Stomach (tissue), 9 donors: Measurements from ENCODE around the gene CYP26B1. TPM values are rescaled to one million over a fixed set of nuclear protein-coding genes. Genes with fewer than 3 reads are reported as not detected.
"Not testable (repeated sequence)": the region's sequence is repeated elsewhere in the genome, so short reads cannot be mapped to it uniquely, and the experiment has no call there.

Experiments
- DNase-seq, 2 donors: peaks; one replicate each; pipeline versions ENCODE4 v3.0.0 to v3.0.0-alpha.2; 2013 to 2019
- H3K27ac ChIP-seq, 5 donors: fragments of 200-600 bp in 4 of 5; sonication (generic) in 4 of 5; one replicate each; pipeline ENCODE4 v1.5.1; 2013 to 2019; ENCODE audit warnings: mild to moderate bottlenecking in 1 of 5, moderate library complexity in 1 of 5
- H3K27me3 ChIP-seq, 3 donors: fragments of 200-600 bp; sonication (generic); one replicate each; pipeline ENCODE4 v1.5.1; 2017 to 2019; ENCODE audit warnings: mixed run types in 1 of 3
- H3K36me3 ChIP-seq, 4 donors: fragments of 200-600 bp; sonication (generic); 1 replicate in 3 of 4; 2 replicates in 1 of 4; pipeline ENCODE4 v1.5.1; 2016 to 2019
- H3K4me1 ChIP-seq, 4 donors: fragments of 200-600 bp; sonication (generic); one replicate each; pipeline ENCODE4 v1.5.1; 2016 to 2019
- H3K4me3 ChIP-seq, 4 donors: fragments of 200-600 bp; sonication (generic) in 3 of 4; one replicate each; pipeline ENCODE4 v1.5.1; 2016 to 2019; ENCODE audit warnings: mild to moderate bottlenecking in 1 of 4
- H3K9me3 ChIP-seq, 4 donors: fragments of 200-600 bp; sonication (generic); one replicate each; pipeline ENCODE4 v1.5.1; 2016 to 2019
- EP300 ChIP-seq: sonication (generic); formaldehyde crosslinking; IDR thresholded peaks from one replicate; pipeline ENCODE4 v1.6.1; 2017; ENCODE audit warnings: antibody characterized with exemption
- POLR2A ChIP-seq, 4 donors: fragments of 450-650 bp; IDR thresholded peaks; one replicate each; pipeline ENCODE4 v1.6.1; 2016; ENCODE audit warnings: antibody characterized with exemption in 4 of 4, control low read depth in 2 of 4, mild to moderate bottlenecking in 1 of 4, moderate library complexity in 1 of 4
- POLR2AphosphoS5 ChIP-seq, 3 donors: sonication (generic); formaldehyde crosslinking; IDR thresholded peaks; one replicate each; pipeline ENCODE4 v1.6.1; 2016; ENCODE audit warnings: antibody characterized with exemption in 3 of 3
- WGBS, 5 donors: extraction: QIAGEN DNeasy Blood & Tissue Kit in 3 of 5; methylation state at CpG; one replicate each; pipeline versions ENCODE4 v1.1.5 to v1.1.7; 2013 to 2018; 5-methylcytosine and 5-hydroxymethylcytosine counted together
- intact Hi-C: fragments of 100-400 bp; cut with DNase I; formaldehyde crosslinking; loops from one replicate; pipeline ENCODE4 v1.15.1; 2023; ENCODE audit warnings: low total_unique reads
- polyA plus RNA-seq, 3 donors: library from polyadenylated mRNA; stranded (reverse); fragments of 200-250 nt; gene quantifications; one replicate each; pipeline ENCODE4 v1.2.3, GENCODE V29; 2013
- total RNA-seq, 5 donors: library from RNA; depleted of rRNA; stranded (reverse); fragments of >200 nt; gene quantifications; one replicate each; pipeline versions ENCODE4 v1.1.0 to v1.2.3, GENCODE V29; 2014 to 2016
- TF ChIP-seq, protein P1 (sequence below), 7 experiments: fragments of 450-650 bp in 4 of 7; fragments of 200-600 bp in 3 of 7; sonication (generic) in 3 of 7; IDR thresholded peaks; one replicate each; pipeline ENCODE4 v1.5.1; 2016 to 2019; ENCODE audit warnings: antibody characterized with exemption in 7 of 7, control low read depth in 2 of 7, mild to moderate bottlenecking in 1 of 7
- donor health status: healthy with polysubstance abuse.
- donor health status: Bipolar disorder and iron deficiency.
- donor health status: healthy.

Gene CYP26B1
- total and polyA plus RNA-seq, 8 donors, result 0.45 to 2.4 (median 1.1) TPM; not detected in 3

GRCh38 chr2:72089537-72089936 lies 58.1 kb downstream of the CYP26B1 start:
- Histone ChIP-seq H3K4me1 (no peaks in the 10 kb centered on the region), H3K4me3 (no peak overlapping the region), H3K36me3 (no peaks in the 10 kb centered on the region), H3K27me3 (peaks cover 0 to 12% (median 0%) of the 10 kb centered on the region in 3 donors), H3K9me3 (no peaks in the 10 kb centered on the region), H3K27ac (no peak overlapping the region)
- peak in 1 of 2 donors; percentile 9 for DNase-seq
- intact Hi-C loops, result no loop called here
- 78 to 86% (median 83%) methylated on average over 13 of the region's 13 CpGs for WGBS, 5 donors
- no peak for TF ChIP-seq POLR2AphosphoS5 (IDR thresholded peaks at IDR 0.05)
- TF ChIP-seq POLR2A (IDR thresholded peaks at IDR 0.05), result no peak
- TF ChIP-seq, protein P1, sequence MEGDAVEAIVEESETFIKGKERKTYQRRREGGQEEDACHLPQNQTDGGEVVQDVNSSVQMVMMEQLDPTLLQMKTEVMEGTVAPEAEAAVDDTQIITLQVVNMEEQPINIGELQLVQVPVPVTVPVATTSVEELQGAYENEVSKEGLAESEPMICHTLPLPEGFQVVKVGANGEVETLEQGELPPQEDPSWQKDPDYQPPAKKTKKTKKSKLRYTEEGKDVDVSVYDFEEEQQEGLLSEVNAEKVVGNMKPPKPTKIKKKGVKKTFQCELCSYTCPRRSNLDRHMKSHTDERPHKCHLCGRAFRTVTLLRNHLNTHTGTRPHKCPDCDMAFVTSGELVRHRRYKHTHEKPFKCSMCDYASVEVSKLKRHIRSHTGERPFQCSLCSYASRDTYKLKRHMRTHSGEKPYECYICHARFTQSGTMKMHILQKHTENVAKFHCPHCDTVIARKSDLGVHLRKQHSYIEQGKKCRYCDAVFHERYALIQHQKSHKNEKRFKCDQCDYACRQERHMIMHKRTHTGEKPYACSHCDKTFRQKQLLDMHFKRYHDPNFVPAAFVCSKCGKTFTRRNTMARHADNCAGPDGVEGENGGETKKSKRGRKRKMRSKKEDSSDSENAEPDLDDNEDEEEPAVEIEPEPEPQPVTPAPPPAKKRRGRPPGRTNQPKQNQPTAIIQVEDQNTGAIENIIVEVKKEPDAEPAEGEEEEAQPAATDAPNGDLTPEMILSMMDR (IDR thresholded peaks at IDR 0.05), result no peak
- no peak for TF ChIP-seq EP300

DNA sequence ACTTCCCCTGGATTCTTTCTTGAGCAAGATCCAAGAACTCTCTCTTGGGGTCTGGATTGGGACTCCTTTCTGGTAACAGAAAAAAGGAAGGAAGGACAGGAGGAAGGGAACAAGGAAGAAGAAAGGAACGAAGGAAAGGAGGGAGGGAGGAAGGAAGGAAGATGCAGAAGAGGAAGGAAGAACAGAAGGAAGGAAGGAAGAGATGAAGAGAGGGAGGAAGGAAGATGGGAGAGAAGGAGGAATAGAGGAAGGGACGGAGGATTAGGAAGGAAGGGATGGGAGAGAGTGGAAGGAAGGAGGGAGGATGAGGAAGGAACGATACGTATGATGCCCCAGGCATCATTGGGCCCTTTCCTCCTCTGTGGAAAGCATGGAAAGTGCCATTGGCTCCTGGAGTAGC lies 58.6 kb downstream of the CYP26B1 start:
- no peak for DNase-seq
- 76 to 88% (median 81%) methylated on average over 4 of the region's 4 CpGs for WGBS, 5 donors
- intact Hi-C loops, result no loop called here
- Histone ChIP-seq H3K9me3 (no peaks in the 10 kb centered on the region), H3K4me1 (peaks cover 0 to 2% (median 0%) of the 10 kb centered on the region in 4 donors), H3K27me3 (peaks cover 0 to 9% (median 0%) of the 10 kb centered on the region in 3 donors), H3K27ac (no peak overlapping the region), H3K36me3 (no peaks in the 10 kb centered on the region), H3K4me3 (no peak overlapping the region)
- TF ChIP-seq EP300, result no peak
- TF ChIP-seq POLR2A (IDR thresholded peaks at IDR 0.05), result no peak
- TF ChIP-seq, protein P1 (IDR thresholded peaks at IDR 0.05), result no peak
- no peak for TF ChIP-seq POLR2AphosphoS5 (IDR thresholded peaks at IDR 0.05)

DNA sequence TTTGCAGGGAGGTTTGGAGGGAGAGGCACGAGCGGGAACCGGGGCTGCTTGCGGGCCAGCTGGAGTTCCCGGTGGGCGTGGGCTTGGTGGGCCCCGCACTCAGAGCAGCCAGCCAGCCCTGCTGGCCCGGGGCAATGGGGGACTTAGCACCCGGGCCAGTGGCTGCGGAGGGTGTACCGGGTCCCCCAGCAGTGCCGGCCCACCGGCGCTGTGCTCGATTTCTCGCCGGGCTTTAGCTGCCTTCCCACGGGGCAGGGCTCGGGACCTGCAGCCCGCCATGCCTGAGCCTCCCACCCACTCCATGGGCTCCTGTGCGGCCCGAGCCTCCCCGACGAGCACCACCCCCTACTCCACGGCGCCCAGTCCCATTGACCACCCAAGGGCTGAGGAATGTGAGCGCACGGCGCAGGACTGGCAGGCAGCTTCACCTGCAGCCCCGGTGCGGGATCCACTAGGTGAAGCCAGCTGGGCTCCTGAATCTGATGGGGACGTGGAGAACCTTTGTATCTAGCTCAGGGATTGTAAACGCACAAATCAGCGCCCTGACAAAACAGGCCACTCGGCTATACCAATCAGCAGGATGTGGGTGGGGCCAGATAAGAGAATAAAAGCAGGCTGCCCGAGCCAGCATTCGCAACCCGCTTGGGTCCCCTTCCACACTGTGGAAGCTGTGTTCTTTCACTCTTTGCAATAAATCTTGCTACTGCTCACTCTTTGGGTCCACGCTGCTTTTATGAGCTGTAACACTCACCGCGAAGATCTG lies 60.6 kb downstream of the CYP26B1 start:
- peak in 1 of 2 donors; percentile 3 for DNase-seq
- H3K27ac ChIP-seq, H3K27me3 ChIP-seq, intact Hi-C loops, H3K4me1 ChIP-seq, H3K4me3 ChIP-seq, H3K36me3 ChIP-seq, H3K9me3 ChIP-seq: not testable (repeated sequence)
- WGBS, 5 donors, result 80 to 86% (median 85%) methylated on average over 24 to 38 of the region's 41 CpGs

DNA sequence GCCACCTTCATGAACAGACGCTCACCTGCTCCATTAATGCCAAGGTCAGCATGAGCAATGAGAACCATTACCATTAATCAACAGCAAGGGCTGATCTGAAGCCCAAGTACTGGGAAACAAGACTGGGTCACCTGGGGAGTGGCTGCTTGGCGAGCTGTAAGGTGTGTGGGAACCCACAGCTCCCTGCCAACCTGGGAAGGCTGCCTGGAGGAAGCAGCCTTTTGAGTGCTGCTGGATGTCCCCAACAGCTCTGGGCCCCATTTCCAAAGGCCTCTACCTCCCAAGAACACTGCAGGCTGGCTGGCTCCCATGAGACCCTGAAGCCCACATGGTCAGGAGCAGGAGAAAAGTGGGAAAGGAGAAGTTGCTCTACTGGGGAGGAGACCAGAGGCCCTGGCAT lies 62.1 kb downstream of the CYP26B1 start:
- Histone ChIP-seq H3K27ac (no peak overlapping the region), H3K4me3 (no peak overlapping the region), H3K4me1 (peaks cover 0 to 5% (median 0%) of the 10 kb centered on the region in 4 donors), H3K27me3 (no peaks in the 10 kb centered on the region), H3K36me3 (no peaks in the 10 kb centered on the region), H3K9me3 (no peaks in the 10 kb centered on the region)
- no peak for DNase-seq
- whole genome bisulfite sequencing, 5 donors, result 67 to 88% (median 80%) methylated on average over 1 to 2 of the region's 2 CpGs
- TF ChIP-seq POLR2A (IDR thresholded peaks at IDR 0.05) (no peak), POLR2AphosphoS5 (IDR thresholded peaks at IDR 0.05) (no peak), EP300 (no peak)
- TF ChIP-seq, protein P1 (IDR thresholded peaks at IDR 0.05), result no peak
- intact Hi-C loops, result no loop called here

GRCh38 chr2:72085036-72085435 lies 62.6 kb downstream of the CYP26B1 start:
- H3K36me3 ChIP-seq, result no peaks in the 10 kb centered on the region
- no peaks in the 10 kb centered on the region for H3K27me3 ChIP-seq
- intact Hi-C loops, result no loop called here
- no peaks in the 10 kb centered on the region for H3K9me3 ChIP-seq
- 85 to 95% (median 92%) methylated on average over 9 to 10 of the region's 10 CpGs for WGBS, 5 donors
- peaks cover 0 to 5% (median 0%) of the 10 kb centered on the region in 4 donors for H3K4me1 ChIP-seq
- TF ChIP-seq POLR2AphosphoS5 (IDR thresholded peaks at IDR 0.05), result no peak
- TF ChIP-seq EP300, result no peak
- TF ChIP-seq POLR2A (IDR thresholded peaks at IDR 0.05), result no peak
- TF ChIP-seq, protein P1 (IDR thresholded peaks at IDR 0.05), result no peak
- H3K27ac ChIP-seq, result no peak overlapping the region
- DNase-seq, result no peak
- no peak overlapping the region for H3K4me3 ChIP-seq
